ENCODE data around the gene LANCL2. TPM values are rescaled to one million over a fixed set of nuclear protein-coding genes. Genes with fewer than 3 reads are reported as not detected.

The LANCL2 gene
- 8.9 TPM for total RNA-seq

GRCh38 chr7:55365205-55365674 is at the start of gene LANCL2:
Gene LANCL2 (plus strand): TSS chr7:55365337. CDS start chr7:55366026, 689 bp downstream.
- Histone ChIP-seq H3K27me3 (ENCODE audit: insufficient read depth, low read length) (no peaks in the 10 kb centered on the region), H3K9me3 (ENCODE audit: low read depth, low read length) (no peaks in the 10 kb centered on the region), H3K4me1 (ENCODE audit: insufficient read depth, low read length) (peaks cover 19% of the 10 kb centered on the region), H3K4me3 (ENCODE audit: low read length) (peak within 1 kb of the TSS; percentile 80)

DNA sequence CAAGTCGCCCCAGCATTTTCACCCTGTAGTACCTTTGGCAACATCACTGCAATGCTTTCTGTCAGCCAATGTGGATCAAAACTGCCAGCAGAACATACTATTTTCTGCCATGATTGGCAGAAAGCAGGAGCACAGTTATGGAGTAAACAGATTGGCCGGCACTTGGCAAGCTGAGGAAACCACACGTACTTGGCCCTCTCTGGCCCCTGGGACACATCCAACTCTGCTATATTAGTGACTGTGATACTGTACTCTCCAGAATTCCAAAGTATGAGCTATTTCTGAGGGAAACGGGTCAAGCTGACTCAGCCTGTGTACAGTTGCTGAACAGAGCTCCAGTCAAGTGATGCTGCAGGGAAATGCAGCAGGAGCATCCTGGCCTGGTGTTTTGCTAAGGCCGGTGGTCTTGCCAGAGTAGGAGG is 39.8 kb upstream of the LANCL2 start:
- Histone ChIP-seq H3K27me3 (ENCODE audit: insufficient read depth, low read length) (no peaks in the 10 kb centered on the region), H3K4me3 (ENCODE audit: low read length) (no peak overlapping the region), H3K4me1 (ENCODE audit: insufficient read depth, low read length) (no peaks in the 10 kb centered on the region), H3K9me3 (ENCODE audit: low read depth, low read length) (no peaks in the 10 kb centered on the region)

DNA sequence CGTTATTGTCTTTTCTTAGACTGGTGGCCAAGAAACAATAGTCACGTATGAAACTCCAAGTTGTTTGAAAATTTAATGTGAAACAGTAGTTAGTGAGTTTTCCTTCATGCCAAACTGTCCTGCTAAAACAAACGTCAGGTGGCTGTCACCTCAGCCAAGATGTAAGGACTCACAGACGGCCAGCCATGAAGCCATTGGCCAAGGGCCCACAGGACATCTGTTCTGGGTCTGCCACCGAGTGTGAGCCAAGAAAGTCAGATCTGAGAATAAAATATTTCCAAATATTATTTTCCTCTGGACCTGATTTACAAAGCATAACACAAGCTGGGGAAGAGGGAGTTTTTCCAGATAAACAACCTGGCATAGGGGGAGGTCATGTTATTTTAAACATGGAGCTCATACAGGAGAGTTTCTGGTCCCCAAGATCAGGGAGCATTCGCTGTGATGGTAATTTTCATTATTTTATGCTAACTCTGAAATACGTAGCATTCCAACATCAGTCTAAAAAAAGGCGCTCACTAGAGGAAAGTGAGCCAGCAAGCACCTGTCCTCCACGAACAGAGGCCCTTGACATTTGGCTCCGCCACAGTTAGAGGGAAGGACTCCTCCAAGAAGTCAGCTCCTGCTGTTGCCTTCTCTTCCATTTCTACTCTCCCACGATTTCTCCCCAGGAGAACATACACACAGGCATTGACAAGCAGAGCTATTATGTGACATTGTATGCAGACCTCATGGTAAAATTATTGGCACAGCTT is 38.9 kb upstream of the LANCL2 start:
- H3K4me3 ChIP-seq (ENCODE audit: low read length): no peak overlapping the region
- H3K4me1 ChIP-seq (ENCODE audit: insufficient read depth, low read length): no peaks in the 10 kb centered on the region
- no peaks in the 10 kb centered on the region for H3K27me3 ChIP-seq (ENCODE audit: insufficient read depth, low read length)
- no peaks in the 10 kb centered on the region for H3K9me3 ChIP-seq (ENCODE audit: low read depth, low read length)

GRCh38 chr7:55326945-55327626 is 38.1 kb upstream of the LANCL2 start:
- Histone ChIP-seq H3K27me3 (ENCODE audit: insufficient read depth, low read length) (no peaks in the 10 kb centered on the region), H3K4me1 (ENCODE audit: insufficient read depth, low read length) (no peaks in the 10 kb centered on the region), H3K4me3 (ENCODE audit: low read length) (no peak overlapping the region), H3K9me3 (ENCODE audit: low read depth, low read length) (no peaks in the 10 kb centered on the region)

DNA sequence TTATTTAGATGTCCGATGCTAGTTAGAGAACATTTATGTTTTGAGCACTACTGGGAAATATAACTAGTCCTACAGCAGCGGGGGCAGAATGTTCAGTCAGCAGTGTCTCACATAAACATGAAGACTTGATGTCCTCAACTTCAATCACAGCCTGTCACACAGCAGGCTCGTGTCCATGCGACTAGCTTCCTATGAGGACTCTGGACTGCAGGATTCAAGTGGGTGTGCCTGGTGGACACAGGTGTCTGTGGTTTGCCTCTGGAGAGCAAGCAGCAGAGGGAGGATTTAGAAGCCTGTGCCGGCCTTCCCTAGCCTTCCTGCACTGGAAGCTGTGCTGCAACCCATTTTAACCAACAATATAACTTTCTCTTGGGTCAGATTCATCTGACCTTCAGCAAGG is 30.0 kb upstream of the LANCL2 start:
- no peaks in the 10 kb centered on the region for H3K27me3 ChIP-seq (ENCODE audit: insufficient read depth, low read length)
- H3K4me1 ChIP-seq (ENCODE audit: insufficient read depth, low read length): no peaks in the 10 kb centered on the region
- no peak overlapping the region for H3K4me3 ChIP-seq (ENCODE audit: low read length)
- H3K9me3 ChIP-seq (ENCODE audit: low read depth, low read length): no peaks in the 10 kb centered on the region

DNA sequence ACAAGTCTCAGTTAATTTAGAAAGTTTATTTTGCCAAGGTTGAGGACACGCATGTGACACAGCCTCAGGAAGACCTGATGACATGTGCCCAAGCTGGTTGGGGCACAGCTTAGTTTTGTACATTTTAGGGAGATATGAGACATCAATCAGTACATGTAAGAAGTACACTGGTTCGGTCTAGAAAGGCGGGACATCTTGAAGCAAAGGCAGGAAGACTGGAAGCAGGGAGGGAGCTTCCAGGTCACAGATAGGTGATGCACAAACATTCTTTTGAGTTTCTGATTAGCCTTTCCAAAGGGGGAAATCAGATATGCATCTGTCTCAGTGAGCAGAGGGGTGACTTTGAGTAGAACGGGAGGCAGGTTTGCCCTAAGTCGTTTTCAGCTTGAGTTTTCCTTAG is 29.4 kb upstream of the LANCL2 start:
- Histone ChIP-seq H3K4me3 (ENCODE audit: low read length) (no peak overlapping the region), H3K4me1 (ENCODE audit: insufficient read depth, low read length) (no peaks in the 10 kb centered on the region), H3K9me3 (ENCODE audit: low read depth, low read length) (no peaks in the 10 kb centered on the region), H3K27me3 (ENCODE audit: insufficient read depth, low read length) (no peaks in the 10 kb centered on the region)

DNA sequence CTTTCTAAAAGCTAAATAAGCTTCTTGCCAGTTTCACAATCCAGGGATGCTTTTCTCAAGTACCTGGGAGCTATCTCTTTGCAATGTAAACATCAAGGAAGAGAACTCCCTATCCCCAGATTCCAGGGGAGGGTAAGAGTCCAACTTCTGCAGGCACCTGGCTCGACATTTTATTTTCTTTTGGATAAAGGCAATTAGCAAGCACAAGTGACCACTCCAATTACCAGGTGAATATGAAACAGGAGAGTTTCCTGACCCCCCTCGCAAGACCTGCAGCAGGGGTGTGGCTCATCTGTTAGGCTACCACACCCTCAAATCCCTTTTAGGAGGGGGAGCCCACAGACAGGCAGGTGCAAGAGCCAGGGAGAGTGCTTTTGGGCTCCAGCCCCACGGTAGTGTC is 28.6 kb upstream of the LANCL2 start:
- H3K27me3 ChIP-seq (ENCODE audit: insufficient read depth, low read length): no peaks in the 10 kb centered on the region
- H3K4me1 ChIP-seq (ENCODE audit: insufficient read depth, low read length): no peaks in the 10 kb centered on the region
- no peak overlapping the region for H3K4me3 ChIP-seq (ENCODE audit: low read length)
- H3K9me3 ChIP-seq (ENCODE audit: low read depth, low read length): no peaks in the 10 kb centered on the region

GRCh38 chr7:55339033-55340000 is 25.8 kb upstream of the LANCL2 start:
- Histone ChIP-seq H3K27me3 (ENCODE audit: insufficient read depth, low read length) (no peaks in the 10 kb centered on the region), H3K4me3 (ENCODE audit: low read length) (no peak overlapping the region), H3K4me1 (ENCODE audit: insufficient read depth, low read length) (no peaks in the 10 kb centered on the region), H3K9me3 (ENCODE audit: low read depth, low read length) (no peaks in the 10 kb centered on the region)

DNA sequence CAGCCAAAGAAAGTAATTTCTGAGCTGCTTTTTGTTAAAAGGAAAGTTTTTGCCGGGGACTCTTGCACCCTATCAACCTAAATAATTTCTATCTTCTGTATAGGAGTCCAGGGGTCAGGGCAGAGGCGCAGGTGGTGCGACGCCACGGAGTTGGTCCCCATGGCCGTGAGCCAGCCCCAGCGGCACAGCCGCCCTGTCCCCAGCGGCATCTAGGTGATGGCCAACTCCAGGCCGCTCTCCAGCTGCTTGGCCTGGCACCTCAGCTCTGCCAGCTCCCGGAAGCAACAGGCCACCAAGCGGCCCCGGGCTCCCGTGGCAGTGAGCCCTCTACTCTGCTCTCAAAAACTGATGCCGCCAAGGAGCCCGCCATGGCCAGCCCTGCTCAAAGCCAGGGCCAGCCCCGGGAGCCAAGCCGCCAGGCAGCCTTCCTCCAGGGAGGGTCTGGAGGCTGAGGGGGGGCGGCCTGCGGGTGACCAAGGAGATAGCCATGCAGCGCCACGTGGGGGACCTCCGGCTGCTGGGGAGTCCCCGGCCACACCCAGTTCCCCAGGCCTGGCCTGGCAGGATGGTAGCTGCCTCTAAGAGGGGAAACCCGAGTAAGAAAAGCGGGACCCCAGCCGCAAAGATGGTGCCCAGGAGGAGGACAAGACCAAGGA is 22.8 kb upstream of the LANCL2 start:
- Histone ChIP-seq H3K4me1 (ENCODE audit: insufficient read depth, low read length) (no peaks in the 10 kb centered on the region), H3K27me3 (ENCODE audit: insufficient read depth, low read length) (no peaks in the 10 kb centered on the region), H3K9me3 (ENCODE audit: low read depth, low read length) (no peaks in the 10 kb centered on the region), H3K4me3 (ENCODE audit: low read length) (no peak overlapping the region)

DNA sequence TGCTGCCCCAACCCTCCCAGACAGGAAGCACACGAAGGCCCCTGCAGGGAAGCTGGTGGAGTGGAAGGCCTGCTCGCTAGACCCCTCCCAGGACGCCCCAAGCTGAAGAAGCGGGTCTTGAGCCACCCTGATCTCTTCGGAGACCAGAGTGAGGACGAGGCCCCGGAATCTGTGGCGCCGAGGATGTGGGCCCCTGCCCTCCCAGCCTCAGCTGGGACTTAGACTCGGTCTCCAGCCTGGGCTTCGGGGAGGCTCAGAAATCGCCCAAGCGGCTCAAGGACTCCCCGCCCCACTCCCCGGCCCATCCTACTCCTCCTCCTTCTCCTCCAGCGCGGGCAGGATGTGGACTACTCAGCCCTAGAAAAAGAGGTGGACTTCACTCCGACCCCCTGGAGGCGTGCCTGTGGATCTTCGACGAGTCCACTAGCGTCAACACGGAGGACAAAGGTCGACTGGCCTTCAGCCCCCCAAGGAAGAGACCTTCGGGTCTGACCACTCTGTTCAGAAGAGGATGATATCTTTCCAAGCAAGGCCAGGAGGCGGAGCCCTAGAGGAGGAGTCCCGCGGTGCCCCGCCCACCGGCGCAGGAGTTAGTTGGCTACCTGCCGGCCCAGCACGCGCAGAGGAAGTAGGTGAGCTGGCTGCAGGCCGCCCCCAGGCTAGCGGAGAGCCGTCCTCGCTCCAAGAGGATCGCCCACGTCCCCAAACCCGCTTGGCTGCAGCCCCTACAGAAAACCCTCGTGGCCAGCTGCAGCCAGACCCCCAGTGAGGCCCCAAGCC is 21.9 kb upstream of the LANCL2 start:
- Histone ChIP-seq H3K9me3 (ENCODE audit: low read depth, low read length) (no peaks in the 10 kb centered on the region), H3K4me1 (ENCODE audit: insufficient read depth, low read length) (no peaks in the 10 kb centered on the region), H3K27me3 (ENCODE audit: insufficient read depth, low read length) (no peaks in the 10 kb centered on the region), H3K4me3 (ENCODE audit: low read length) (no peak overlapping the region)

DNA sequence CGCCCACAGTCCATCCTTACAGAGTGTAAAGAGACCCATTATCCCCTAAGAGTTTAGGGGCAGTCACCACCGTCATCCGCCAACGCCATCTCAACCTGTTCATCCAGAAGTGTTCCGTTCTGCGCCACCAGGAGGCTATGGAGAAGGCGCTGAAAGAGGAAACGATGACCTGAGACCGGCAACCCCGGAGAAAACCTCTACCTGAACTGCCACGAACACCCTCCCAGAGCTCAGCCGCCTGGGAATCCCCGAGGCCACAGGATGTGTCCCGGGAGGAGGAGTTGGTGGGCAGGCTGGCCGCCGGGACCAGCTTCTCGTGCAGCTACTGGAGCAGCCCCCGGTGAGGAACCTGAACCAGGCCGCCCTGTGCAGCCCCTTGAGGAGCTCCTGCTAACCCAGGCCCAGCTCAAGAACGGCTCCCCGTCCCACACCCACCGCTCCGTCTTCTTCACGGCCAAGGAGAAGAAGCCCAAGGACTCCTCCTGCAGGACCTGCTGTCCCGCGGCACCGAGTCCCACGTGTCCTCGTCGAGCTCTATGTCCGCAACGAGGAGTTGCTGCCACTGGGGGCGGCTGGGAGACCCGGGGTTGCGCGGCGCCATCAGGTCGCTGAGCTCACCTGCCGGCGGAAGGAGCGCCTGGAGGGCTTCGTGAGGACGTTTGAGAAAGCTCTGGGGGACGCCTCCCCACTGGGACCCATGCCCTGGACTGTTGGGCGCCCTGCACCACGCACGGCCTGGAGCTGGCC is 21.1 kb upstream of the LANCL2 start:
- H3K4me3 ChIP-seq (ENCODE audit: low read length): no peak overlapping the region
- H3K27me3 ChIP-seq (ENCODE audit: insufficient read depth, low read length): no peaks in the 10 kb centered on the region
- H3K9me3 ChIP-seq (ENCODE audit: low read depth, low read length): no peaks in the 10 kb centered on the region
- H3K4me1 ChIP-seq (ENCODE audit: insufficient read depth, low read length): no peaks in the 10 kb centered on the region

DNA sequence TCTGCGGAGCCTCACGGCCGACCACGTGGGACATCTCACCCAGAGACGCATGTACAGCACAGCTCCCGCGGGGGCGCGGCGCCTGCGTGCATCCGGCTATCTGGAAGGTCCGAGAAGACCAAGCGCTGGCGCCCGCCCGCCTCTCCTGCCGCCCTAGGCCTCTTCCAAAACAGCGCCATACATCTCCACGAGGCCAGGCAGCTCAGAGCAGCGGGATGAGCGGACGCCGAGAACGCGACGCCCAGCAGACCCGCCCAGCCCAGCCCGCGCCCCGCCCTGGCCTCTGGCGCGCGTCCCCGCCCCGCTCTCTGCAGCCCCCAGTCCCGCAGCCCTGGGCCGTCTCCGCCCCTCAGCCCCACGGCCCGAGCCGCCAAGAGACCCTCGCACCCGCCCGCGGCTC is 20.3 kb upstream of the LANCL2 start:
- no peaks in the 10 kb centered on the region for H3K27me3 ChIP-seq (ENCODE audit: insufficient read depth, low read length)
- no peaks in the 10 kb centered on the region for H3K9me3 ChIP-seq (ENCODE audit: low read depth, low read length)
- H3K4me1 ChIP-seq (ENCODE audit: insufficient read depth, low read length): no peaks in the 10 kb centered on the region
- no peak overlapping the region for H3K4me3 ChIP-seq (ENCODE audit: low read length)

DNA sequence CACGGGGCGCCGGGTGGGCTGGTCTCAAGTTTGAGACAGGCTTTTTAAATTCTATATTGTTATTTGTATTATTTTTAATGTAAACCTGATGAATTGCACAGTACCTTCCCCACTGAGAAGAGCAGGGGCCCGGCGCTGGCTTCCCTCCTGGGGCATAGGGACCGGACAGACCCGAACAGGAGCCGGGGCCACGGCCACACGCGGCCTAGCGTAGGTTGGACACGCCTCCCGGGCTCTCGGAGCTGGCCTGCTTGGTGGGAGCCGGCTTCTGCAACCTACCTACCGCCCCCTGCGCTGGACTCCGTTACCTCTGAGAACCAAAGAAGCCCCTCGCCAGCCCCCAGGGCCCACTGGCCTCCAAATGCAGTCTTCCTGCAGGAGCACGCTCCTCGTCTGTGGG is 19.8 kb upstream of the LANCL2 start:
- H3K4me3 ChIP-seq (ENCODE audit: low read length): no peak overlapping the region
- H3K27me3 ChIP-seq (ENCODE audit: insufficient read depth, low read length): no peaks in the 10 kb centered on the region
- H3K9me3 ChIP-seq (ENCODE audit: low read depth, low read length): no peaks in the 10 kb centered on the region
- no peaks in the 10 kb centered on the region for H3K4me1 ChIP-seq (ENCODE audit: insufficient read depth, low read length)

All from mononuclear cell (primary cell).